ENCODE data around the gene IGFBP4. TPM values are rescaled to one million over a fixed set of nuclear protein-coding genes. Genes with fewer than 3 reads are reported as not detected.
A peak's percentile ranks its signal among the peaks of the same experiment; 100 is the strongest.

Gene IGFBP4
- total RNA-seq, 6 donors from 2014 or later: 80.7 to 524 (median 169) TPM

GRCh38 chr17:40486522-40487370 lies 43.5 kb downstream of the IGFBP4 start:
- Histone ChIP-seq H3K4me3 (no peak overlapping the region), H3K27ac (peak overlapping the region in 1 of 4 donors; percentile 54), H3K4me1 (peaks cover 4 to 32% (median 17%) of the 10 kb centered on the region in 4 donors), H3K36me3 (no peaks in the 10 kb centered on the region), H3K9me3 (no peaks in the 10 kb centered on the region), H3K27me3 (no peaks in the 10 kb centered on the region)
- 80 to 84% methylated on average over 12 of the region's 12 CpGs for WGBS, 2 donors
- TF ChIP-seq, protein P1, sequence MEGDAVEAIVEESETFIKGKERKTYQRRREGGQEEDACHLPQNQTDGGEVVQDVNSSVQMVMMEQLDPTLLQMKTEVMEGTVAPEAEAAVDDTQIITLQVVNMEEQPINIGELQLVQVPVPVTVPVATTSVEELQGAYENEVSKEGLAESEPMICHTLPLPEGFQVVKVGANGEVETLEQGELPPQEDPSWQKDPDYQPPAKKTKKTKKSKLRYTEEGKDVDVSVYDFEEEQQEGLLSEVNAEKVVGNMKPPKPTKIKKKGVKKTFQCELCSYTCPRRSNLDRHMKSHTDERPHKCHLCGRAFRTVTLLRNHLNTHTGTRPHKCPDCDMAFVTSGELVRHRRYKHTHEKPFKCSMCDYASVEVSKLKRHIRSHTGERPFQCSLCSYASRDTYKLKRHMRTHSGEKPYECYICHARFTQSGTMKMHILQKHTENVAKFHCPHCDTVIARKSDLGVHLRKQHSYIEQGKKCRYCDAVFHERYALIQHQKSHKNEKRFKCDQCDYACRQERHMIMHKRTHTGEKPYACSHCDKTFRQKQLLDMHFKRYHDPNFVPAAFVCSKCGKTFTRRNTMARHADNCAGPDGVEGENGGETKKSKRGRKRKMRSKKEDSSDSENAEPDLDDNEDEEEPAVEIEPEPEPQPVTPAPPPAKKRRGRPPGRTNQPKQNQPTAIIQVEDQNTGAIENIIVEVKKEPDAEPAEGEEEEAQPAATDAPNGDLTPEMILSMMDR (IDR thresholded peaks at IDR 0.05): no peak
- no peak for TF ChIP-seq POLR2A (IDR thresholded peaks at IDR 0.05)
- TF ChIP-seq POLR2AphosphoS5 (IDR thresholded peaks at IDR 0.05): peak in 1 of 2 donors; percentile 27
- no peak for TF ChIP-seq EP300 (IDR thresholded peaks at IDR 0.05)
- DNase-seq (no peak), ATAC-seq (ENCODE audit: low FRiP score in 2 of 2) (peak in 1 of 2 donors; percentile 3)

- peak in 1 of 2 donors; percentile 2 for ATAC-seq (ENCODE audit: low FRiP score in 2 of 2)
- H3K4me1 ChIP-seq: peaks cover 4 to 27% (median 15%) of the 10 kb centered on the region in 4 donors
- H3K9me3 ChIP-seq: no peaks in the 10 kb centered on the region
- no peaks in the 10 kb centered on the region for H3K36me3 ChIP-seq
- H3K27me3 ChIP-seq: no peaks in the 10 kb centered on the region
- H3K27ac ChIP-seq: peak overlapping the region in 1 of 4 donors; percentile 45
- no peak for DNase-seq
- WGBS, 2 donors: 79 to 100% methylated on average over 2 to 7 of the region's 7 CpGs
- no peak for TF ChIP-seq EP300 (IDR thresholded peaks at IDR 0.05)
- TF ChIP-seq POLR2A (IDR thresholded peaks at IDR 0.05): no peak
- TF ChIP-seq, protein P1 (IDR thresholded peaks at IDR 0.05): no peak
- no peak for TF ChIP-seq POLR2AphosphoS5 (IDR thresholded peaks at IDR 0.05)
- no peak overlapping the region for H3K4me3 ChIP-seq
Measured at GRCh38 chr17:40487371-40488020, 44.2 kb downstream of the IGFBP4 start.

- peak overlapping the region in 2 of 4 donors; percentile 3 to 51 for H3K27ac ChIP-seq
- peaks cover 4 to 27% (median 15%) of the 10 kb centered on the region in 4 donors for H3K4me1 ChIP-seq
- no peak overlapping the region for H3K4me3 ChIP-seq
- peak in 1 of 2 donors; percentile 38 for ATAC-seq (ENCODE audit: low FRiP score in 2 of 2)
- WGBS, 2 donors: 52 to 75% methylated on average over 2 to 4 of the region's 5 CpGs
- DNase-seq: no peak
- no peaks in the 10 kb centered on the region for H3K27me3 ChIP-seq
- H3K36me3 ChIP-seq: no peaks in the 10 kb centered on the region
- TF ChIP-seq EP300 (IDR thresholded peaks at IDR 0.05) (no peak), POLR2A (IDR thresholded peaks at IDR 0.05) (no peak), POLR2AphosphoS5 (IDR thresholded peaks at IDR 0.05) (peak in 1 of 2 donors; percentile 12)
- TF ChIP-seq, protein P1 (IDR thresholded peaks at IDR 0.05): no peak
- H3K9me3 ChIP-seq: no peaks in the 10 kb centered on the region
Measured at GRCh38 chr17:40490289-40490853, 47.1 kb downstream of the IGFBP4 start.

DNA sequence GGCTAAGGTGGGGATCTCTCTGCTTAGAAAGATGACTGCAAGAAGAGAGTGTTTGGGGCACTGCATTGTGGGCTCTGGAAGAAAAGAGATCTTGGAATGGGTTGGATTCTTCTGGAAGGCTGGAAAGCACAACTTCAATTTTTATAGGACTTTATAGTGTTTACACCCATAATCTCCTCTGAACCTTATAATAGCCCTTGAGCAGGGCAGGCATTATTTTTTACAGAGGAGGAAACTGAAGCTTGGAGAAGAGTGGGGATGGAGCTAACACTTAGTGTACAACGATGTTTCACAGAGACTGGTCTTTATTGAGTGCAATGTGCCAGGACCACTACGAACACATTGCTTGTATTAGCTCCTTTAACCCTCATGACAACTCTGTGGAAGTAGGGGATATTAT lies 47.7 kb downstream of the IGFBP4 start:
- Histone ChIP-seq H3K36me3 (no peaks in the 10 kb centered on the region), H3K27me3 (no peaks in the 10 kb centered on the region), H3K4me3 (no peak overlapping the region), H3K9me3 (no peaks in the 10 kb centered on the region), H3K4me1 (peaks cover 4 to 21% (median 13%) of the 10 kb centered on the region in 4 donors), H3K27ac (no peak overlapping the region)
- no peak for DNase-seq
- no peak for ATAC-seq (ENCODE audit: low FRiP score in 2 of 2)
- TF ChIP-seq, protein P1 (IDR thresholded peaks at IDR 0.05): no peak
- TF ChIP-seq POLR2AphosphoS5 (IDR thresholded peaks at IDR 0.05) (no peak), POLR2A (IDR thresholded peaks at IDR 0.05) (no peak)
- WGBS, 2 donors: 77 to 90% methylated on average over 2 of the region's 2 CpGs
